Esophagus squamous epithelium (tissue), 4 donors: ENCODE results near the gene ANXA11.
"Not testable (repeated sequence)": the region's sequence is repeated elsewhere in the genome, so short reads cannot be mapped to it uniquely, and the experiment has no call there.

ENCODE experiments used
- CTCF ChIP-seq, 6 experiments: fragments of 450-650 bp in 4 of 6; fragments of 200-600 bp in 2 of 6; sonication (generic) in 2 of 6; IDR thresholded peaks; one replicate each; pipeline ENCODE4 v1.5.1; 2016 to 2019; ENCODE audit warnings: antibody characterized with exemption in 6 of 6, mild to moderate bottlenecking in 4 of 6, moderate library complexity in 4 of 6
- POLR2A ChIP-seq, 4 donors: fragments of 450-650 bp; IDR thresholded peaks; one replicate each; pipeline ENCODE4 v1.6.1; 2017; ENCODE audit warnings: antibody characterized with exemption in 4 of 4, mild to moderate bottlenecking in 4 of 4, moderate library complexity in 3 of 4

GRCh38 chr10:80254726-80255125, 49.4 kb upstream of the ANXA11 start:
- not testable (repeated sequence) for TF ChIP-seq CTCF, POLR2A (IDR thresholded peaks at IDR 0.05)
